HG02588 (cell line): ENCODE measurements around the gene LILRB3.
"Not testable (repeated sequence)": the region's sequence is repeated elsewhere in the genome, so short reads cannot be mapped to it uniquely, and the experiment has no call there.

Experiments used
- ATAC-seq: cut with Tn5 transposase; IDR thresholded peaks from one replicate; pipeline ENCODE4 v1.9.1; 2021; ENCODE audit warnings: mild to moderate bottlenecking, moderate library complexity; ENCODE audit not compliant: unreplicated experiment

LILRB3 gene

DNA sequence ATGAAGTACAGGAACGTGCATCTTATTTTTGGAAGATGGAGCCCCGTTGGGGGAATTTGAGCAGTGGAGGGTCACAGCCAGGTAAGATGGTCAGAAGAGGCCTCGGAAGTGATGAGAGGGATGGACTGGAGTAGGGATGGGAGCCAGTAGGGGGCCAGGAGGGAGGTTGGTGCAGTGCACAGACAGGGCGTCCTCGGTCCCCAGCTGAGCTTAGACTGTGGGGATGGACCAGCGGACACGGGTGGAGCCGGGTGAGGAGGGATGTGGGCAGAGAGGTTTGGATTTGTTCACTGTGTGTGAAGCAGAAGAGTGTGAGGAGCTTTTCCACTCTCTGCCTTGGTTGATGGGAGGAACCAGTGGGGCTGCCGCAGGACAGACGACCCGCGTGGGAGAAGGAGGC, 11.6 kb downstream of the LILRB3 start:
- ATAC-seq, result no peak

GRCh38 chr19:54209811-54210494, 12.9 kb downstream of the LILRB3 start:
- ATAC-seq, result no peak

DNA sequence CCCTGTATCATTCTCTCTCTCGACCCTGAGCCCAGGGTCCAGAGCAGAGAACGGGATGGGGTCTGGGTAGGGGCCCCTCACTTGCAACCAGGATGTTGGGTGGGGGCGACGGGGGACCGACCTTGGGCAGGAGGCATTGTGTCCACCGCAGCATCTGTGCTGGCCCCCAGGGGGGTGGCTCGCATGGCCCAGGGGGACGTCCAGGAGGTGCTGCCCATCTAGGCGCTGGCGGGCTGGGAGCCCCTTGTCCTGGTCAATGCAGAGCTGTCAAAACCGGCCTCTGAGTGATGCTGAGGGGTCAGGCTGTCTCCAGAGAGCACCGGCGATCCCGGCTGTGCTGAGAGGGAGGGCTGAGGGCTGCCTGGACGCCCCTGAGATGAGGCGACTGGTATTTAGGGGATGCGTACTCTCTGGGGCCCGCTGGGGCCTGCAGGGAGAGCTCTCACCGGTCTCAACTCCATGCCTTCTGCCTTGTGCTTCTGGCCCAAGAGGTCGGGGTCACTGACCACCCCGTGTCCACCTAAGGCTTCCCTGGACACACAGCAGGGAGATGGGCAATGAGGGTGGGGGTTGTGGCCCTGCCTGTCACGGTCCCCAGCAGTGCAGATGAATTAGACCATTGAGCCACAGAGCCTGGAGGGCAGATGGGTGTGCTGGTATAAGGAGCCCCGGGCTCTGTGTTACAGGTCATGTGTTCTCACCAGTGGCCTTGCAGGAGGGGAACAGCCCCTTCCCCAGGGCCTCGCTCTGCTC, 13.6 kb downstream of the LILRB3 start:
- ATAC-seq, result no peak

- no peak for ATAC-seq
These were observed 14.1 kb downstream of the LILRB3 start for GRCh38 chr19:54208784-54209057.

DNA sequence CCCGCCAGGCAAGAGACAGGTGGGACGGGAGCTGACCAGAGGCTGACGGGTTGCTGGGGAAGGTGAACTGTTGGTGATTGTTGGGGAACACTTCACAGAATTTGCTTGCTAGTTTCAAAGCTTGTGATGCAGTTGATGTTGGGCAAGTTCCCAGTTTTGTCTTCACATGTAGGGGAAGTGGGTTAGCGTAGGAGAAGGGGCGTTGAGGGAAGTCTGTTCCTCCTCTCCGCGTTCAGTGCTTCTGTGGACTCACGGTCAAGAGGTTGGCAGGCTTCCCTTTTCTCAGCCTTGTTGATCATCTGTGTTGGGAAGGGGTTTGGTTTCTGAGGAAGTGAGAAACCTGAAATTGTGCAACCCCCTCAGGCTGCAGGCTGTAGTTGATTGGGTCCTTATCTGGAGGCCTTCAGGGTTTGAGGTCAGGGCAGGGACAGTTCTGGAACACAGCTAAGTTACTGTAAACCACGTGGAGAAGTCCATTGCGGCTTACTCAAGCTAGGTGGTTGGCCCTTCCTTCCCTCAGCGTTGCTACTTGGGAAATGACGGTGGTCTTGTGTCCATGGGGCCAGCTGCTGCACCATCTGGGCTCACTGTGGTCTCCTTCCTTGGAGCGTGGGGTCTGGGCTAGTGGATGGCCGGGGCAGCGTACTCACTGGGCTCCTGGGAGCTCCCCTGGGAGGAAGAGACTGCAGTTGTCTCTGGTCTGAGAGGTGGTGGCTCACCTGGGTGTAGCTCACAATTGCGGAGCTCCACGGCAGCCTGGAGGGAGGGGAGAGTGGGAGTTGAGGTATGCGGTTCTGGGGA, 14.6 kb downstream of the LILRB3 start:
- ATAC-seq, result peak; percentile 40

DNA sequence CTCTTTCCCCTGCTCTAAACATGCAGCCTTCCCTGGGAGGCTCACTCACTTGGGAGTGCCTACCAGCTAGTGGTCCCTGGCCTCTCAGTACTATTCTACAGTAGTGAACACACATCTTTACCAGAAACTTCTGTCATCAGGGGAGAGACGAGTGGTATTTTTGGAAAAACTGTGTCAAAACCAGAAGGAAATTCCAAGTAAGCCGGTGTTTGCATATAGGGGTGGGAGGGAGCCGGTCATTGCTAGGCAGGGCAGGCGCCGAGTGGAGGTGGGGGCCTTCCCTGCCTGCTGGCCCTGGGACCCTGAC, 15.2 kb downstream of the LILRB3 start:
- ATAC-seq, result no peak

DNA sequence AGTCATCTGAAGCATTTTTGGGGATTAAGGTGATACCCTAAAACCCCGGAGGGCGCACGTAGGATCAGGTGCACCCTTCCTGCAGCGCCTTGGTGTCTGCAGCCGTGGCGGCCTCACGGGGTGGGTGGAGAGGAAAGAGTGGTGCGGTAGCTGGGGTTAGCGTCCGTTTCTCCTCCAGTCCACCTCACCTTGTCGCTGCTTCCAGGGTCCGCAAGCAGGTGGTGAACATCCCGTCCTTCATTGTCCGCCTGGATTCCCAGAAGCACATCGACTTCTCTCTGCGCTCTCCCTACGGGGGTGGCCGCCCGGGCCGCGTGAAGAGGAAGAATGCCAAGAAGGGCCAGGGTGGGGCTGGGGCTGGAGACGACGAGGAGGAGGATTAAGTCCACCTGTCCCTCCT, 15.6 kb downstream of the LILRB3 start:
- not testable (repeated sequence) for ATAC-seq

GRCh38 chr19:54206831-54207177, 16.0 kb downstream of the LILRB3 start:
- no peak for ATAC-seq

DNA sequence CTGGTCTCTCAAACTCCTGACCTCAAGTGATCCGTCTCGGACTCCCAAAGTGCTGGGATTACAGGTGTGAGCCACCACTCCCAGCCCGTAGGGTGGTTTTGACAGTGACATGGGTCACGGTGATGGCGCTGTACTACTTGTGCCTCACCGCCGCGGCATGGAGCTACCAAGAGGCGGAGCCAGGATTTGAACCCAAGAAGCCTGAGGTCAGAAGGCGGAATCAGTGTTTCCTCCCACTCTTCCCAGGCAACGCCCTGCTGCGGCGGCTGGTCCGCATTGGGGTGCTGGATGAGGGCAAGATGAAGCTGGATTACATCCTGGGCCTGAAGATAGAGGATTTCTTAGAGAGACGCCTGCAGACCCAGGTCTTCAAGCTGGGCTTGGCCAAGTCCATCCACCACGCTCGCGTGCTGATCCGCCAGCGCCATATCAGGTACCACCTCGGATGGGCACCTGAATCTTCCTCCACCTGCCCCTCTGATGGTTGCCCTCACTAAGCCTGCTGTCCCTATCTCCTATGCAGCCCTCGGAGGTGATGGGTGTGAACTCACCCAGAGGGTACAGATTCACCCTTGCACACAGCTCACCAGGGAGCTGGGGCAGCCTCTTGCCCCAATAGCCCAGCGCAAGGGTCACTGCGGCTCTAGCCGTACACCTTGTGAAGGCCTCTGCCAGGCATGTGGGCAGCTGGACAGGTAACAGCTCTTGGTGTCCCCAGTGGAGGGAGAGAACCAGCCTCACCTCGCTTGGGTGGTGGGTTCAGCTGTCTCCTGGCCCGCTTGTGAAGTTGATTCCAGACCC, 16.6 kb downstream of the LILRB3 start:
- ATAC-seq, result no peak

- ATAC-seq, result no peak
These were observed 17.9 kb downstream of the LILRB3 start for GRCh38 chr19:54204767-54205468.

GRCh38 chr19:54203151-54203611, 19.6 kb downstream of the LILRB3 start:
- ATAC-seq, result no peak

- ATAC-seq, result no peak
These were observed 20.8 kb downstream of the LILRB3 start for GRCh38 chr19:54201980-54202379.

GRCh38 chr19:54201172-54201701, 21.6 kb downstream of the LILRB3 start:
- no peak for ATAC-seq

- no peak for ATAC-seq
These were observed 23.4 kb downstream of the LILRB3 start for GRCh38 chr19:54199401-54199800.

DNA sequence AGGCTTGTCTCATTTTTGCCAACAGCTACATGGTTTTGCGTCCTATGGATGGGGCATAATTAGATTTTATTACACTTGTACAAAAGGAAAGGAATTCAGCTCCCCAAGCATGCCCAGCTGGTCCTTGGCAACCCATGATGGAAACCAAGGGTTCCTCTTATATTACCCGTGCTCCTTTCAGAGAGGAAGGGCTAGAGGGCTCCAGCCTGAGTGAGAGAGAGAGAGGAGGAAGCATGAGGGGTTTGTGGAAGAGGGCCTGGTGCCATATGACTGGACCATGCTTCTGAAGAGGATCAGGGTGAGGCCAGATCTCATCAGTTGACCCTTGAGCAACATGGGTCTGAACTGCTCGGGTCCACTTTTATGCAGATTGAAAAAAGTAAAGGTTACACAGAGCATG, 25.7 kb downstream of the LILRB3 start:
- no peak for ATAC-seq

DNA sequence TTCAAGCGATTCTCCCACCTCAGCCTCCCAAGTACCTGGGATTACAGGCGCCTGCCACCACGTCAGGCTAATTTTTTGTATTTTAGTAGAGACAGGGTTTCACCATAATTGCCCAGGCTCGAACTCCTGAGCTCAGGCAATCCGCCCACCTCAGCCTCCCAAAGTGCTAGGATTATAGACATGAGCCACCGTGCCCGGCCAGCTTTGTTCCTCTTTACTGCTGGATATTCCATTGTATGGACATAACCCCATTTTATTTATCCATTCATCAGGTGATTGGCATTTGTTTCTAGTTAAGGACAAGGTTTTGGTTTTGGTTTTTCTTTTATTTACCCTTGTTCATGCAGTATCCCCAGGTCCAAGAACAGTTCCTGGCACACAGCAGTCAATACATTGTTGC, 26.3 kb downstream of the LILRB3 start:
- ATAC-seq, result no peak

GRCh38 chr19:54194463-54194862, 28.3 kb downstream of the LILRB3 start:
- ATAC-seq, result not testable (repeated sequence)

- ATAC-seq, result no peak
These were observed 29.8 kb downstream of the LILRB3 start for GRCh38 chr19:54193011-54193410.

DNA sequence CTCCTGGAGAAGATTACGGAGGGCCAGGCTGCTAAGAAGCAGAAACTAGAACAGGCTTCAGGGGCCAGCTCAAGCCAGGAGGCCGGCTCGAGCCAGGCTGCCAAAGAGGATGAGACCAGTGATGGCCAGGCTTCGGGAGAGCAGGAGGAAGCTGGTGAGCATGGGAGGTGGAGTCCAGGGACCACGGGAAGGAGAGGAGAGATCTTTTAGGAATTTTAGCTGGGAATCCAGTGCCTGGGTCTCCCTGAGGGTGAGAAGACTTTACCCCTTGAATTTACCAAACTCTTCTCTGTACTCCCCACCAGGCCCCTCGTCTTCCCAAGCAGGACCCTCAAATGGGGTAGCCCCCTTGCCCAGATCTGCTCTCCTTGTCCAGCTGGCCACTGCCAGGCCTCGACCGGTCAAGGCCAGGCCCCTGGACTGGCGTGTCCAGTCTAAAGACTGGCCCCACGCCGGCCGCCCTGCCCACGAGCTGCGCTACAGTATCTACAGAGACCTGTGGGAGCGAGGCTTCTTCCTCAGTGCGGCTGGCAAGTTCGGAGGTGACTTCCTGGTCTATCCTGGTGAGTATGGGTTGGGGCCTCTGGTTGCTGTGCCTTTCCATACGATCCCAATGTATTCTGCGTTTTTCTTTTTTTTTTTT, 30.9 kb downstream of the LILRB3 start:
- ATAC-seq, result no peak
